ENCODE results near the gene THTPA.
"Not testable (repeated sequence)": the region's sequence is repeated elsewhere in the genome, so short reads cannot be mapped to it uniquely, and the experiment has no call there.

Gene THTPA

DNA sequence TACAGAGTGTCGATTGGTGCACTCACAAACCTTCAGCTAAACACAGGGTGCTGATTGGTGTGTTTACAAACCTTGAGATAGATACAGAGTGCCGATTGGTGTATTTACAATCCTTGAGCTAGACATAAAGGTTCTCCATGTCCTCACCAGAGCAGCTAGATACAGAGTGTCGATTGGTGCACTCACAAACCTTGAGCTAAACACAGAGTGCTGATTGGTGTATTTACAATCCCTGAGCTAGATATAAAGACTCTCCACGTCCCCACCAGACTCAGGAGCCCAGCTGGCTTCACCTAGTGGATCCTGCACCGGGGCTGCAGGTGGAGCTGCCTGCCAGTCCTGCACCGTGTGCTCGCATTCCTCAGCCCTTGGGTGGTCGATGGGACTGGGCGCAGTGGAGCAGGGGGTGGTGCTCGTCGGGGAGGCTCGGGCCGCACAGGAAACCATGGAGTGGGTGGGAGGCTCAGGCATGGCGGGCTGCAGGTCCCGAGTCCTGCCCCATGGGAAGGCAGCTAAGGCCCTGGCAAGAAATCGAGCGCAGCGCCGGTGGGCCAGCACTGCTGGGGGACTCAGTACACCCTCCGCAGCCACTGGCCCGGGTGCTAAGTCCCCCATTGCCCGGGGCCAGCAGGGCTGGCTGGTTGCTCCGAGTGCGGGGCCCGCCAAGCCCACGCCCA is 28.6 kb downstream of the THTPA start:
- not testable (repeated sequence) for DNase-seq

DNA sequence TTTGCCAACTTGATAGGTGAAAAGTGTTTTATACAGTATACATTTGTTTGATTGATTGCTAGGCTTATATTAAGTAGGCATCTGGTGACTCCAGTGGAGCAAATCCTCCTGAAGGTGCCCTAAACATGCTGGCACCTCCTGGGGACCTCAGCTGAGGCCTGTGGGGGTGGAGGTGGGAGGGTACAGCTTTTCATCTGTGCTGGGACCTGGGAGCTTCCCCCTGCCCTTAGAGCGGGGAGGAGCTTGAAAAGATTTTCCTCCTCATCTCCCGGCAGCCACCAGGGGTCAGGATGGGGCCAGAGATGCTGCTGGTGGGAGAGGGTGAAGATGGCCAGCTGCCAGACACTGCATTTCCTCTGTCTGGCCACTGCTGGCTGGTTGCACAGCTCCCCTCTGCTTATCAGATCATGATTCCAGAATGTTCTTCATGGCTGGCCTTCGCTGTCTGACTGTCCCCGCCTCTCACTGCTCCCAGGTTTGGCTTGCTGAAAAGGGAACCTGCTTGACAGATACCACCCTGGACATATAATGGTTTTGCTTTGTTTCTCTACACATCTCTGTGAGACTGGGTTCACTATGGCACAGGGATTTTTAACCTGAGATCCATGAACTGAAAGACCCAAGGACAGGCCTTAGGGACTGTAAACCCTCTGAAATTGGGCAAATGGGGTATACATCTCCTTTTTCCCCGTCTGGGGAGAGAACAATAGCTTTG is 33.0 kb downstream of the THTPA start:
- peak; percentile 70 for DNase-seq

DNA sequence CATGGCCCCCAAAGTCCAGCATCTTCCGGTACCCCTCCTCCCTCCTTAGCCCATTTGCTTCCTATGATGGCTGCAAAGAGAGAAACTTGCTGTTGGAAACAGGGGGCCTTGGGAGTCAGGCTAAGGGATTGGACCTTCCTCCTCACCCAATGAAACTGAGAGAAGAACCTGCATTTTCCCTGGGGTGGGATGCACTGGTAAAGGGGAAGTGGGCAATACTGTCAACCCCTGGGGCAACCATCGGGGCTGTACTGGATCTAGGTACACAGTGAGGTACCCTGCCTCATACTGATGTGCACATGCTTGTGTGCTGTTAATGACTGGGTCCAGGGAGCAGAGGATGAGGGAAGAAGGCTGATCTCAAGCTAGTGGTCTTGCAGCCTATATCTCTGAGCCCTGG is 33.5 kb downstream of the THTPA start:
- no peak for DNase-seq

- no peak for DNase-seq
Measured at GRCh38 chr14:23590198-23590597, 34.1 kb downstream of the THTPA start.

DNA sequence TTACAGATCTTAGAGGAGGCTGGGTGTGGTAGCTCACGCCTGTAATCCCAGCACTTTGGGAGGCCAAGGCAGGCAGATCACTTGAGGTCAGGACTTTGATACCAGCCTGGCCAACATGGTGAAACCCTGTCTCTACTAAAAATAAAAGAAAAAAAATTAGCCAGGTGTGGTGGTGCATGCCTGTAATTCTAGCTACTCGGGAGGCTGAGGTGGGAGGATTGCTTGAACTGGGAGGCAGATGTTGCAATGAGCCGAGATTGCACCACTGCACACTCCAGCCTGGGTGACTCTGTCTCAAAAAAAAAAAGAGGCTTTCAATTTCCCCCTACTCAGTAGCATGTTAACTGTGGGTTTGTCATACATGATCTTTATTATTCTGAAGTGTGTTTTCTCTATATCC is 38.1 kb downstream of the THTPA start:
- DNase-seq, result not testable (repeated sequence)

DNA sequence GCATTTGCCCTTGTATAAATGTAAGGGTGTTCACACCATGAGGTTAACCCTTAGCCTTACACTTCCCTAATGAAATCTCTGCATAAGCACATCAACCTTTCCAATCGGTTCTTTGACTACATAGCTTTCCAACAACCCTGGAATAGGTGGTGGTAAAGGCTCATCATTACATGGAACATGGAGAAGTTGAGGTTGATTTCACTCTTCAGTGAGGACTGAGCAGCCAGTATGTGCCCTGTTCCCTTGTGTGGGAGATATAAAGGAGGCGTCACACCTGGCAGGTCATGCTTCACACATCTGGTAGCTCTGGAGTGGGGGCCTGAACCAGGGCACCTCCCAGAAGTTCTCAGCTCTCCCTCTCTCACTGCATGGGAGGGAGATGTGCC is 44.2 kb downstream of the THTPA start:
- no peak for DNase-seq

DNA sequence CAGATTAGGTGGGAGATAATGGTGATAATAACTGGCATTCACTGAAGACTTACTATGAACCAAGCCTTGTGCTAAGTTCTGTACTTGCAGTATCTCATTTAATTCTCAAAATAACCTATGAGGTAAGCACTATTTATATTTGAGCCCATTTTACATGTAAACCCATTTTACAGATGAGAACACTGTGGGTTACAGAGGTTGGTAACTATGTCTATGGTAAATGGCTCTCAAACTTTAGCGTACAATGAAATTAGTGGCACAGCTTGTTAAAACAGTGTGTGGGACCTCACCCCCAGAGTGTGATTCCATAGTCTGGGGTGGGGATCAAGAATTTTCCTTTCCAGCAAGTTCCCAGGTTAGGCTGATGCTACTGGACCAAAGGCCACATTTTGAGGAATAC is 44.7 kb downstream of the THTPA start:
- no peak for DNase-seq

GRCh38 chr14:23601424-23601823 is 45.4 kb downstream of the THTPA start:
- no peak for DNase-seq

- no peak for DNase-seq
Measured at GRCh38 chr14:23601845-23602180, 45.7 kb downstream of the THTPA start.

GRCh38 chr14:23602181-23603095 is 46.4 kb downstream of the THTPA start:
- DNase-seq, result no peak

GRCh38 chr14:23603103-23603502 is 47.0 kb downstream of the THTPA start:
- DNase-seq, result no peak

DNA sequence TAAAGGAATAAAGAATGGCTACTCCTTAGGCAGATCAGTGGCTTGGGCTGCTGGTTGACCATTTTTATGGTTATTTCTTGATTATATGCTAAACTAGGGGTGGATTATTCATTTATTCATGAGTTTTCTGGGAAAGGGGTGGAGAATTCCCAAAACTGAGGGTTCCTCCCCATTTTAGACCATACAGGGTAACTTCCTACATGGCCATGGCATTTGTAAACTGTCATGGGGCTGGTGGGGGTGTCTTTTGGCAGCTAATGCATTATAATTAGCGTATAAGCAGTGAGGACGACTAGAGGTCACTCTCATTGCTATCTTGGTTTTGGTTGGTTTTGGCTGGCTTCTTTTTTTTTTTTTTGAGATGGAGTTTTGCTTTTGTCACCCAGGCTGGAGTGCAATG is 48.1 kb downstream of the THTPA start:
- DNase-seq, result no peak

DNA sequence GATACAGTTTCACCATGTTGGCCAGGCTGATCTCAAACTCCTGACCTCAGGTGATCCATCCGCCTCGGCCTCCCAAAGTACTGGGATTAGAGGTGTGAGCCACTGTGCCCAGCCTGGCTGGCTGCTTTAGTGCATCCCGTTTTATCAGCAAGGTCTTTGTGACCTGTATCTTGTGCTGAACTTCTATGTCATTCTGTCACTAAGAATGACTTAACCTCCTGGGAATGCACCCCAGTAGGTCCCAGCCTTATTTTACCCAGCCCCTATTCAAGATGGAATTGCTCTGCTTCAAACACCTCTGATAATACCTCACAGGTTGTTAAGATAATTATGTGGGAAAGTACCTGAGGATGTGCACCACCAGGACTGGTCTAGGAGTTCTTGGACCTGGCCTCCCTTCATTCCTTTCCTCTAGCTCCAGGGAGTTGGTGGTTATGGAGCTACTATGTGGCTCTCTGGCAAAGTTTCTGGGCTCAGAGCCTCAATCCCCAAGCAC is 48.7 kb downstream of the THTPA start:
- no peak for DNase-seq

DNA sequence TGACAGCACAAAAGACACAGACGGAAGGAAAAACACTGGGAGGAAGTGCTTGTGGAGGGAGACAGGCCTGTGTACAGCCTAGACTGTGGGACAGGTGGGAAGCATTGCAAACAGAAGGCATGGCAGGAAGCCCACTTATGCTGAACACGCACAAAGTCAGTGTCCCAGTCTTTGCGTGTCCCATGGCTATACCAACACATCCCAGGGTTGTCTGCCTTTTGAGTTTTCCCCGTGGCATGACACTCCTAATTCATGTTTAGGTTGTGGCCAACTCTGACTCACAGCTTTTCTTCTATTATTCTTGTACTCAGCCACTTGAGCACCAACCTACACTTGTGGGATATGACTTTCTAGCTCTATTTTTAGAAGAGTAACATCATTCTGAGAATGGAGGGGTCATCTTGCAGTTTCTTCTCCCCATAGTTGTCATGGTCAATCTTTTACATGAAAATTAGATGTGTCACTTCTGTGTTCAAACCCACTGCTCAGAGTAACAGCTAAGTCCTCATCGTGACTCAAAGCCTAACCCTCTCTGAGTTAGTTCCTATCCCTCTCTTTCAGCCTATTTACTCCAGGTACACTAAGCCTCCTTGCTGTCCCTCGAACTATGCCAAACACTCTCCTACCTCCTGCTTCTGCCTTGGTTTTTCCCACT is 50.0 kb downstream of the THTPA start:
- no peak for DNase-seq

DNA sequence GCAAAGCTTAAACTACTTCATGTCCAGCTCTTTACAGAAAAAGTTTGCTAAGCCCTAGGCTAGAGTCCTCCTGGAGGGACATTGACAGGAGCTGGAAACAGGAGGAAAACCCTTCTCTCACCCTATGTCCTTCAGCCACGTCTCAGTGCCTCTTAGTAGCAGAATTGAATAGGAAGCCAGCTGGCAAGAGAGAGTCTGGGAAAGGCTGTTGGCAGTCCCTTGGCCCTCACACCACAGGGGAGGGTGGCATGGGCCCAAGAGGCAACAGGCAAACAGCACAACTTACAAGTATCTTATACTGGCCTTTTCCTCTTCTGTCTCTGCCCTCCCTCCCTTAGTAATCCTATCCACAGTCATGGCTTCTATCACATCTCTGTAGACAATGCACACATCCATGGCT is 52.4 kb downstream of the THTPA start:
- DNase-seq, result no peak

GRCh38 chr14:23609001-23609400 is 52.9 kb downstream of the THTPA start:
- DNase-seq, result no peak

DNA sequence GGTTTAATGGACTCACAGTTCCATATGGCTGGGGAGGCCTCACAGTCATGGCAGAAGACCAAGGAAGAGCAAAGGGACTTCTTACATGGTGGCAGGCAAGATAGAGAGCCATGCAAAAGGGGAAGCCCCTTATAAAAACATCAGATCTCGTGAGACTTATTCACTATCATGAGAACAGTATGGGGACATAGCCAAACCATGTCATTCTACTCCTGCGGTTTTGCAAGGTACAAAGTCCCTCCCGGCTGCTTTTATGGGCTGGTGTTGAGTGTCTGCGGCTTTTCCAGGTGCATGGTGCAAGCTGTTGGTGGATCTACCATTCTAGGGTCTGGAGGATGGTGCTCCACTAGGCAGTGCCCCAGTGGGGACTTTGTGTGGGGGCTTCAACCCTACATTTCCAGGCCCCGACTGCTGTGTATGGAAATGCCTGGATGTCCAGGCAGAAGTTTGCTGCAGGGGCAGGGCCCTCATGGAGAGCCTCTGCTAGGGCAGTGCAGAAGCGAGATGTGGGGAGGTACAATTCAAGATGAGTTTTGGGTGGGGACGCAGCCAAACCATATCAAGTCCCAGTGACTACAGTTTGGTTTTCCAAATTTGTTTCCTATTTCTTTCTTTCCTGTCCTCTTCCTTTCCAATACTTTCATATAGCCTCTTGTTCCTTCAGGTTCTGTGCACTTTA is 53.5 kb downstream of the THTPA start:
- not testable (repeated sequence) for DNase-seq
